COR-L47 (cell line): ENCODE results near the gene STK31.
"Not testable (repeated sequence)": the region's sequence is repeated elsewhere in the genome, so short reads cannot be mapped to it uniquely, and the experiment has no call there.

ENCODE experiments used
- DNase-seq: peaks from one replicate; lab custom pipeline; 2025; lab: John Stamatoyannopoulos, UW

STK31 gene

GRCh38 chr7:23710000-23710399 is at the start of gene STK31:
TSS of gene STK31 (plus strand) at chr7:23710219. CDS start at chr7:23710286, 67 bp downstream.
- DNase-seq = no peak

- no peak for DNase-seq
Measured at GRCh38 chr7:23661385-23661784, 48.6 kb upstream of the STK31 start.

- DNase-seq = no peak
Measured at GRCh38 chr7:23662124-23662983, 47.7 kb upstream of the STK31 start.

- DNase-seq = no peak
Measured at GRCh38 chr7:23662984-23663313, 47.1 kb upstream of the STK31 start.

- no peak for DNase-seq
Measured at GRCh38 chr7:23664122-23664521, 45.9 kb upstream of the STK31 start.

GRCh38 chr7:23672033-23672432 is 38.0 kb upstream of the STK31 start:
- no peak for DNase-seq

GRCh38 chr7:23679898-23680413 is 30.1 kb upstream of the STK31 start, which contains the start of gene FAM221A:
TSS of gene FAM221A (plus strand) at chr7:23680199. CDS start at chr7:23680219, 20 bp downstream.
- DNase-seq = peak; percentile 88

GRCh38 chr7:23680414-23681405 is 29.3 kb upstream of the STK31 start:
- DNase-seq = peak; percentile 87

- not testable (repeated sequence) for DNase-seq
Measured at GRCh38 chr7:23684041-23684440, 26.0 kb upstream of the STK31 start.

- no peak for DNase-seq
Measured at GRCh38 chr7:23685731-23686130, 24.3 kb upstream of the STK31 start.

GRCh38 chr7:23687011-23687410 is 23.0 kb upstream of the STK31 start:
- no peak for DNase-seq

GRCh38 chr7:23689165-23689564 is 20.9 kb upstream of the STK31 start:
- DNase-seq = no peak

- no peak for DNase-seq
Measured at GRCh38 chr7:23691320-23691719, 18.7 kb upstream of the STK31 start.

GRCh38 chr7:23693224-23693623 is 16.8 kb upstream of the STK31 start:
- no peak for DNase-seq

- peak; percentile 44 for DNase-seq
Measured at GRCh38 chr7:23696916-23697441, 13.0 kb upstream of the STK31 start.

GRCh38 chr7:23698822-23699221 is 11.2 kb upstream of the STK31 start:
- DNase-seq = no peak

GRCh38 chr7:23700046-23700445 is 10.0 kb upstream of the STK31 start:
- DNase-seq = no peak

GRCh38 chr7:23709081-23709750 is 803 bp upstream of the STK31 start:
- DNase-seq = no peak

GRCh38 chr7:23712368-23713284 is 2.6 kb downstream of the STK31 start:
- DNase-seq = peak; percentile 53
